ENCODE data around the gene RNGTT.

DNA sequence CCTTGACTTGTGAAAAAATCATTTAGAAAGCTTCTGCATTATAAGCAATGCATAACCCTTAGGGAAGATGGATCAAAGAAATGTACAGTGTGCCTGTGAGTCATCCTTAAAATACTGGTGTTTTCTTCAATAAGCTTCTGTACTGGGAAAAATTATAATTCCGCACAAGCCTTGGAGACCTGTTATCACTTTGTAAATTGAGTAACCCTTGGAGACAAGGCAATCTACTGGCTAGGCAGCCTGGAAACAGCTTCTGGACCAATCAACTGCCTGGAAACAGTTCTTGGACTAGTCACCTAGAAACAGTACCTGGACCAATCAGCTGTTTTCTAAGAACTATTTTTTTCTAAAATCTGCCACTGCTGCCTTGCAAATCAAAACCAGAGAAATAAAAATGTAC is 25.8 kb upstream of the RNGTT start:
- TF ChIP-seq EZH2phosphoT487 (IDR thresholded peaks at IDR 0.05; ENCODE audit: insufficient read depth, low read depth) = no peak
- no peak for TF ChIP-seq EZH2 (IDR thresholded peaks at IDR 0.05; ENCODE audit: insufficient read depth, poor library complexity, severe bottlenecking)
